NK-92 (cell line): ENCODE measurements around the gene KRTAP29-1.
"Not testable (repeated sequence)": the region's sequence is repeated elsewhere in the genome, so short reads cannot be mapped to it uniquely, and the experiment has no call there.

Source experiments
- DNase-seq: peaks from one replicate; lab custom pipeline; 2025; ENCODE audit not compliant: unreplicated experiment; lab: John Stamatoyannopoulos, UW

The KRTAP29-1 gene

GRCh38 chr17:41301916-41302901 is at the start of gene KRTAP29-1:
KRTAP29-1 (minus strand) TSS chr17:41302851; CDS start chr17:41302851, 0 bp downstream.
- DNase-seq: no peak

- no peak for DNase-seq
Measured at GRCh38 chr17:41351177-41351576, 48.5 kb upstream of the KRTAP29-1 start.

DNA sequence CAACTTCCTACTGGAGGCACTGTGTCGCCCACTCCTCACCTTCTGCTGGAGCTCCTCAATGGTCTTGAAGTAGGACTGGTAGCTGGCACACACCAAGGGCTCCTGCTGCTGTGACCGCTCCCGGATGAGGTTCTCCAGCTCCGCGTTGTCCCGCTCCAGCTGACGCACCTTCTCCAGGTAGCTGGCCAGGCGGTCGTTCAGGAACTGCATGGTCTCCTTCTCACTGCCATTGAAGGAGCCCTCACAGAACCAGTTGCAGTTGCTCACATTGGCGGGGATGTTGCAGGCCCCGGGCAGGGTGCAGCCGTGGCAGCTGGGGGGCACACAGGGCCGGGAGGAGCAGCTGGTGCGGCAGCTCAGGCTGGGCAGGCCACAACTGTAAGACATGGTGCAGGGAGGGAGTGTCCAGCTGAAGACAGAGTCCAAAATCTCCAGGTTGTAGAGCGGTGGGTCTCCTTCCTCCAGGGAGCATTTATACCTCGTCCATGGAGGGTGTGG is 47.8 kb upstream of the KRTAP29-1 start, which contains the start of gene KRT33A:
KRT33A (minus strand) TSS at position 448 of the 498 bp plus-strand sequence; CDS start at position 387, 61 bp downstream.
- not testable (repeated sequence) for DNase-seq

GRCh38 chr17:41347869-41348760 is 45.5 kb upstream of the KRTAP29-1 start:
- DNase-seq: no peak

GRCh38 chr17:41346421-41346820 is 43.8 kb upstream of the KRTAP29-1 start:
- not testable (repeated sequence) for DNase-seq

GRCh38 chr17:41345992-41346391 is 43.3 kb upstream of the KRTAP29-1 start:
- DNase-seq: no peak

DNA sequence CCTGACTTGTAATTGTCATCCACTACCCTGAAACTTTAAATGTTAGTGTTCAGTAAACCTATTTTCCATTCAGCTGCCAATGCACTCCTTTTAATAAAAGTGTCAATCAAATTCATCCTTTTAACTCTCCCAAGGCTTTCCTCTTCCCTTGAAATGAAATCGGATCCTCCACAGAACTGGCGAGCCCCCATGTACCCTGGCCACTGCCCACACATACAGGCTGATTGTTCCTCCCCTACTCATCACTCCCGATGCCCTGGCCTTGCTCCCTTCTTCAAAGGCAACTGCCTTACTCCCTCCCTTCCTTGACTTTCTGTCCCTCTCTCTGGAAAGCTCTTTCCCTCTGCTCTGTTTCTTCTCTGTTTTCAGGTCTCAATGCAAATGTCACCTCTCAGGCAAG is 40.4 kb upstream of the KRTAP29-1 start:
- DNase-seq: no peak

- no peak for DNase-seq
Measured at GRCh38 chr17:41340934-41341861, 38.5 kb upstream of the KRTAP29-1 start.

DNA sequence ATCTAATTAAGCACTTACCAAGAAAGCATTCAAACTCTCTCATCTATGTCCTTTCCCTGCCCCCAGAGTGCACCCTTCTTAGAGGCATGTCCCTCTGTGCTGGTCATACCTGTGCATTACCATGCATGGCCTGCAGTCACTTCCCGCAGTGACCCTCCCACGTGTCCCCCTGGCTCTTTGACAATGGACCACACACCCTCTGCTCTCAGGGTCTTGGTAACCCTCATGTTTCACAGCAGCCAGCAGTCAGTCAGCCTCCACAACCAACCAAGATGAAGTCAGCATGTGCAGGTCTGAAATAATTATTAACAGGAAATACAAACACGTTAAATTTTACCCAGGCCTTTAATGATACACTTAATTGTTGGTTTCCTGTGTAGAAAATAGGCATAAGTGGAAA is 37.8 kb upstream of the KRTAP29-1 start:
- DNase-seq: no peak

GRCh38 chr17:41339571-41340172 is 37.0 kb upstream of the KRTAP29-1 start:
- no peak for DNase-seq

- DNase-seq: no peak
Measured at GRCh38 chr17:41338961-41339485, 36.4 kb upstream of the KRTAP29-1 start.

DNA sequence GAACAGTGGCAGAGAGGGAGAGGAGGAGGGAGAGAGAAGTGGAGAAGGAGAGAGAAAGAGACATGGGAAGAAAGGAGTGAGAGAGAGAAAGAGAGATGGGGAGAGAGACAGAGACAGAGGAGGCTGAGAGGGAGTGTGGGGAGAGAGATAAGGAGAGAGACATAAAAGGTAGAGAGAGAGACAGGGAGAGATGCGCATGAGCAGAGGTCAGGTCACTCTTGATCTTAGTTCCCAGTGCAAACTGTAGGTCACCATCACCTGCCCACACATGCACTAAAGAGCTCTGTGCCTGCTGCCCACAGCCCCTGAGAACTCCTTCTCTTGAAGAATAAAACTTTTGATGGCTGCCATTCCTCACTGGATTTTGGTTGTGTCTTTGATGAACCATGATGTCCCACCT is 33.1 kb upstream of the KRTAP29-1 start:
- no peak for DNase-seq

DNA sequence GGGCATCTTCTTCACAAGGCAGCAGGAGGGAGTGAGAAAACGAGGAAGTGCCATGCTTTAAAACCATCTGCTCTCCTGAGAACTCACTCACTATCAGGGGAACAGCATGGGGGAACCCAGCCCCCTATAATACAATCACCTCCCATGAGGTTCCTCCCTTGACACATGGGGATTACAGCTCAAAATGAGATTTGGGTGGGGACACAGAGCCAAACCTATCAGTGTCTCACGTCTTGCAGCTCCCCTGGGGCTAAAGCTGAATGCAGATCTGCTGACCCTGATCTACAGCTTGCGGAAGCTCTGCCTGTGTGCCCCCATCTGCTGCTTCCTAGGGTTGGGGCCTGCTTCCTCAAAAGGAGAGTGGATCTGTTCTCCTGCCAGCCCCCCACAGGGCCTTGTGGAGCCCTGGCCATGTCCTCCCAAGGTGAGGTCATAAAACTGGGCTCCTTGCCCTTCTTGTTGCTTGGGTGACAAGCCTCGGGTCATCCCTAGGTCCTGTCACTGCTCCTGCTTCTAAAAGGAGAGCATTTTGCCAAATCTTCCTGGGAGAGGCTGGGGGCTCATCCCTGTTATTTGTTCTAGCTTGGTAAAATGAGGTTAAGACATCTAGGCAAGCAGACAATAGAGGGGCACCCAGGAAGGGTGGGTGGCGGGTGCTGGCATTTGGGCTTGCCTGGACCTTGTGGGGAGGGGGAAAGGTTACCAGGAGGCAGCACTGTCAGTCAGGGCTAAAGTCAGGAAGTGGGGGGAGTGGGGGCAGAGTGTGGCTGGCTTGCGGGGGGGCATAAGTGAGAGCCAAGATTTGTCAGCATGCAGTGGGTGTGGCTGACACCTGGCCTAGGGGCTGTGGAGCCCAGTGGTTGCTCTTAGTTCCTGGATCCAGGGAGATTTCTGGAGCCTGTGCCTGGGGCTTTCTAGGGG is 32.0 kb upstream of the KRTAP29-1 start:
- DNase-seq: no peak

GRCh38 chr17:41333836-41334235 is 31.2 kb upstream of the KRTAP29-1 start:
- DNase-seq: no peak

GRCh38 chr17:41333098-41333497 is 30.4 kb upstream of the KRTAP29-1 start:
- no peak for DNase-seq

DNA sequence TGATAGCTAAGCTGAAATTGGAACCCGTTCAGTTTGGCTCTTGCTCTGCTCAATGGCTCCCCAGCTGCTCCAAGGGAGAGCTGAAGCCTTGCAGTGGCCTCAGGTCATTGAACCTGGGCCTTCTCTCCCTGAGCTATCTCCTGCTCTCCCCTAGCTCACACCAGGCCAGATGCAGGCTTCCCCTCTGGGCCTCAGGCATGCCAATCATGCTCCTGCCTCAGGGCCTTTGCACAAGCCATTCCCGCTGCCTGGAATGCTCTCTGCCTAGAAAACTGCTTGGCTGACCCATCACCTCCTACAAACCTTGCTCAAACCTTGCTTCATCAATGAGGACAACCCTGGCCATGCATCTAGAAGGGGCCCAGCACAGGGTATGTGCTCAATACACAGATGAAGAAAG is 29.6 kb upstream of the KRTAP29-1 start:
- no peak for DNase-seq

DNA sequence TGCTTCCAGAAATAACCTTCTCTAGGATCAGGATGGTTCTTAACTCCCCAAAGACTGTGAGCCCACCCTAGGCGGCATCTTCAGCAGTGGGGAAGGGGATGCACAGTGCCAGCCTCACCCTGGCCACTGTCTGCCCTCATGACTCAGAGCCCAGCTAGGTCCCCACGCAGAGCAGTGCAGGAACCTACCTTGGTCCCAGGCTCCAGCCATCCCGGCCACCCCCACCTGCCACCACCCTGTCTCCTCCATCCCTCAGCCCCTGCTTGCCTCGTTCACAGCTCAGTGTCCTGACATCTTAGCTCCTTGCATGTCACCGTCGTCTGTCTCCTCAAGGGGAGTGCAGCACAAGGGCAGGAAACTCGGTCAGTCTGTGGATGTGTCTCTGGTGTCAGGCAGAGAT is 29.0 kb upstream of the KRTAP29-1 start:
- DNase-seq: no peak

- no peak for DNase-seq
Measured at GRCh38 chr17:41329279-41329948, 26.8 kb upstream of the KRTAP29-1 start.
